Suprapubic skin (tissue), 4 donors: ENCODE measurements around the gene TPCN2. TPM values are rescaled to one million over a fixed set of nuclear protein-coding genes. Genes with fewer than 3 reads are reported as not detected.

Experiments
- DNase-seq, 2 donors: peaks; one replicate each; pipeline ENCODE4 v3.0.0-alpha.2; 2019; ENCODE audit warnings: low spot score in 2 of 2
- H3K27ac ChIP-seq: fragments of 200-600 bp; sonication (generic); one replicate; pipeline ENCODE4 v1.5.1; 2019
- H3K27me3 ChIP-seq: fragments of 200-600 bp; sonication (generic); one replicate; pipeline ENCODE4 v1.5.1; 2019
- H3K36me3 ChIP-seq: fragments of 200-600 bp; sonication (generic); one replicate; pipeline ENCODE4 v1.5.1; 2019
- H3K4me1 ChIP-seq: fragments of 200-600 bp; sonication (generic); one replicate; pipeline ENCODE4 v1.5.1; 2019
- H3K4me3 ChIP-seq: fragments of 200-600 bp; sonication (generic); one replicate; pipeline ENCODE4 v1.5.1; 2019; ENCODE audit warnings: mild to moderate bottlenecking
- H3K9me3 ChIP-seq: fragments of 200-600 bp; sonication (generic); one replicate; pipeline ENCODE4 v1.5.1; 2019
- CTCF ChIP-seq, 2 donors: fragments of 200-600 bp in 1 of 2; fragments of 450-650 bp in 1 of 2; sonication (generic) in 1 of 2; IDR thresholded peaks; one replicate each; pipeline ENCODE4 v1.5.1; 2016 to 2019; ENCODE audit warnings: antibody characterized with exemption in 2 of 2, mild to moderate bottlenecking in 1 of 2, moderate library complexity in 1 of 2
- EP300 ChIP-seq: sonication (generic); formaldehyde crosslinking; IDR thresholded peaks from one replicate; pipeline ENCODE4 v1.6.1; 2017; ENCODE audit warnings: antibody characterized with exemption
- POLR2A ChIP-seq, 2 donors: fragments of 450-650 bp; IDR thresholded peaks; one replicate each; pipeline ENCODE4 v1.6.1; 2017; ENCODE audit warnings: antibody characterized with exemption in 2 of 2, mild to moderate bottlenecking in 2 of 2, moderate library complexity in 2 of 2
- POLR2AphosphoS5 ChIP-seq, 3 donors: sonication (generic); formaldehyde crosslinking; IDR thresholded peaks; one replicate each; pipeline ENCODE4 v1.6.1; 2017; ENCODE audit warnings: antibody characterized with exemption in 3 of 3
- WGBS: methylation state at CpG from one replicate; pipeline ENCODE4 v1.1.5; 2018; 5-methylcytosine and 5-hydroxymethylcytosine counted together
- total RNA-seq, 4 donors: library from RNA; depleted of rRNA; stranded (reverse); fragments of >200 nt; gene quantifications; one replicate each; pipeline ENCODE4 v1.1.0, GENCODE V29; 2016

The TPCN2 gene
- total RNA-seq, 4 donors from 2014 or later = 8.4 to 30.3 (median 24.4) TPM

- peaks cover 2% of the 10 kb centered on the region for H3K27me3 ChIP-seq
- TF ChIP-seq CTCF (IDR thresholded peaks at IDR 0.05) (no peak), POLR2A (IDR thresholded peaks at IDR 0.05) (no peak), POLR2AphosphoS5 (IDR thresholded peaks at IDR 0.05) (no peak), EP300 (no peak)
- H3K36me3 ChIP-seq = no peaks in the 10 kb centered on the region
- no peak for DNase-seq
- no peak overlapping the region for H3K4me3 ChIP-seq
- no peaks in the 10 kb centered on the region for H3K9me3 ChIP-seq
- H3K4me1 ChIP-seq = no peaks in the 10 kb centered on the region
- H3K27ac ChIP-seq = no peak overlapping the region
- 93% methylated on average over 3 of the region's 3 CpGs for WGBS
Observed at GRCh38 chr11:69180726-69181125, 132.0 kb downstream of the TPCN2 start.

- Histone ChIP-seq H3K4me3 (no peak overlapping the region), H3K4me1 (no peaks in the 10 kb centered on the region), H3K9me3 (no peaks in the 10 kb centered on the region), H3K27me3 (peaks cover 6% of the 10 kb centered on the region), H3K36me3 (no peaks in the 10 kb centered on the region), H3K27ac (no peak overlapping the region)
- DNase-seq = no peak
- TF ChIP-seq CTCF (IDR thresholded peaks at IDR 0.05) (no peak), POLR2A (IDR thresholded peaks at IDR 0.05) (no peak), POLR2AphosphoS5 (IDR thresholded peaks at IDR 0.05) (no peak), EP300 (no peak)
- WGBS = 78% methylated on average over 8 of the region's 8 CpGs
Observed at GRCh38 chr11:69183613-69184012, 134.9 kb downstream of the TPCN2 start.

Other genes with a start within 250 kb of the TPCN2 start
- gene CPT1A, start 207.0 kb upstream of the TPCN2 start, total RNA-seq = 100 to 1,000 TPM in 1 of 4 donors, 10 to 100 TPM in 3; 18.5 to 125 (median 38.3) TPM
- gene MRPL21, start 145.1 kb upstream of the TPCN2 start, total RNA-seq = 10 to 100 TPM; 28.6 to 43.8 (median 35.0) TPM
- 10 to 100 TPM; 22.9 to 55.0 (median 30.3) TPM for gene IGHMBP2, start 145.0 kb upstream of the TPCN2 start, total RNA-seq
- not detected for gene MRGPRD, start 67.9 kb upstream of the TPCN2 start, total RNA-seq
- gene MRGPRF, start 35.7 kb upstream of the TPCN2 start, total RNA-seq = 1 to 10 TPM; 2.0 to 9.8 (median 4.8) TPM
- 1 to 10 TPM in 1 of 4 donors, under 1 TPM in 2, not detected in 1; 0.26 to 3.1 (median 0.31) TPM for gene SMIM38, start 107.0 kb downstream of the TPCN2 start, total RNA-seq
- 10 to 100 TPM in 3 of 4 donors, 1 to 10 TPM in 1; 9.9 to 25.6 (median 15.8) TPM for gene MYEOV, start 245.2 kb downstream of the TPCN2 start, total RNA-seq